Measurements from ENCODE around the gene CIZ1. TPM values are rescaled to one million over a fixed set of nuclear protein-coding genes. Genes with fewer than 3 reads are reported as not detected.

Gene CIZ1
- total and polyA plus RNA-seq, 9 of the 15 experiments (the other 6 are each of a cell fraction or from before 2014, with no cell fraction given) = 6.6 to 329 (median 87.8) TPM

GRCh38 chr9:128218518-128219389 is 27.4 kb upstream of the CIZ1 start:
- peak overlapping the region; percentile 92 for H2AFZ ChIP-seq (ENCODE audit: low read depth, low read length)
- no peak for TF ChIP-seq PHF21A (IDR thresholded peaks at IDR 0.05; ENCODE audit: borderline replicate concordance, low read depth)
- no peak for TF ChIP-seq ARID4B (CRISPR knock-in tag; IDR thresholded peaks at IDR 0.05)
- TF ChIP-seq NCOR1 (IDR thresholded peaks at IDR 0.05) = no peak
- no peak for TF ChIP-seq FOXO4 (CRISPR knock-in tag; IDR thresholded peaks at IDR 0.05)
- TF ChIP-seq CBX5 (IDR thresholded peaks at IDR 0.05; ENCODE audit: borderline replicate concordance, low read depth) = no peak
- TF ChIP-seq ZNF274 (IDR thresholded peaks at IDR 0.05; ENCODE audit: borderline replicate concordance, low read depth, low read length) = no peak
- 0 out of 2 replicates have a peak, but pooled peaks have one; percentile 39 for TF ChIP-seq PATZ1 (CRISPR knock-in tag; IDR thresholded peaks at IDR 0.05; ENCODE audit: borderline replicate concordance)
- no peak for TF ChIP-seq EGR1 (conservative IDR thresholded peaks at IDR 0.05)
- no peak for TF ChIP-seq MXD1 (CRISPR knock-in tag; IDR thresholded peaks at IDR 0.05; ENCODE audit: borderline replicate concordance, poor library complexity, severe bottlenecking)
- no peak for TF ChIP-seq FOSL1 (tag; conservative IDR thresholded peaks at IDR 0.05)
- TF ChIP-seq ZNF124 (CRISPR knock-in tag; IDR thresholded peaks at IDR 0.05) = no peak
- no peak for TF ChIP-seq KAT8 (IDR thresholded peaks at IDR 0.05; ENCODE audit: low read depth)

More at GRCh38 chr9:128218518-128219389, 27.4 kb upstream of the CIZ1 start:
- intact Hi-C loops (cut with micrococcal nuclease) (loop anchor here (2.0 to 10.0 kb wide), 2 partner anchors 30 to 126 kb away; partner anchors contain the start of gene SLC27A4), in situ Hi-C loops (cut with MboI) (loop anchor here (10.0 kb wide), 1 partner anchor 1456 kb away; no protein-coding TSS in a partner anchor)
- Histone ChIP-seq H3K27ac (ENCODE audit: extremely low read depth, low read depth, low read length) (peak overlapping the region; percentile 43), H4K20me1 (replicated peaks; ENCODE audit: control insufficient read depth, insufficient read depth, low read length) (peaks cover 5% of the 10 kb centered on the region; the same call in 1 of the 2 replicates), H3K36me3 (ENCODE audit: control insufficient read depth, insufficient read depth, low read length) (peaks cover 6% of the 10 kb centered on the region; the same call in 1 of the 3 replicates), H3K9me3 (replicated peaks; ENCODE audit: control insufficient read depth, insufficient read depth, low read depth, low read length) (no peaks in the 10 kb centered on the region), H3K79me2 (ENCODE audit: control insufficient read depth, insufficient read depth, low read length) (no peaks in the 10 kb centered on the region), H3K9ac (ENCODE audit: insufficient read depth in 1 of 2, low read depth in 2 of 2, low read length in 2 of 2) (peak overlapping the region; percentile 48 to 87), H3K4me2 (ENCODE audit: insufficient read depth, low read length) (peak overlapping the region; percentile 87), H3K9me1 (ENCODE audit: control insufficient read depth, insufficient read depth, low read length) (peaks cover 5% of the 10 kb centered on the region), H3K4me1 (replicated peaks in 1 of 2; ENCODE audit: control insufficient read depth in 2 of 2, insufficient read depth in 2 of 2, low read length in 2 of 2) (peaks cover 17 to 62% of the 10 kb centered on the region in 2 experiments), H3K27me3 (ENCODE audit: control insufficient read depth in 2 of 2, insufficient read depth in 2 of 2, low read length in 2 of 2) (no peaks in the 10 kb centered on the region), H3K4me3 (peak overlapping the region; percentile 26)
- ATAC-seq (peak; percentile 98), DNase-seq (ENCODE audit: extremely low read depth in 1 of 4, low spot score in 3 of 4) (peak; percentile 100), FAIRE-seq (peak; percentile 100)
- BruUV-seq (replicated peaks) = no TSS peak
- 8% methylated on average over 47 of the region's 47 CpGs for WGBS (ENCODE audit: insufficient coverage, low coverage, missing lambda C conversion rate)
- POLR2A ChIA-PET = interaction anchor here (0.5 to 3.3 kb wide), 21 partner anchors 10 to 1530 kb away, joined by 3 to 33 read pairs (median 4); partner anchors contain the start of gene CIZ1
- CTCF ChIA-PET (ENCODE audit: low intra/inter-chr PET ratio) = no interaction called here

Data from K562 (cell line).